HS-5 (cell line): Measurements from ENCODE around the gene NUCB1.
A peak's percentile ranks its signal among the peaks of the same experiment; 100 is the strongest.

Experiments used
- DNase-seq: peaks from one replicate; pipeline ENCODE4 v3.0.0-alpha.2; 2012; ENCODE audit warnings: low read depth

Gene NUCB1

GRCh38 chr19:48963371-48964204 is 63.5 kb downstream of the NUCB1 start:
- no peak for DNase-seq

DNA sequence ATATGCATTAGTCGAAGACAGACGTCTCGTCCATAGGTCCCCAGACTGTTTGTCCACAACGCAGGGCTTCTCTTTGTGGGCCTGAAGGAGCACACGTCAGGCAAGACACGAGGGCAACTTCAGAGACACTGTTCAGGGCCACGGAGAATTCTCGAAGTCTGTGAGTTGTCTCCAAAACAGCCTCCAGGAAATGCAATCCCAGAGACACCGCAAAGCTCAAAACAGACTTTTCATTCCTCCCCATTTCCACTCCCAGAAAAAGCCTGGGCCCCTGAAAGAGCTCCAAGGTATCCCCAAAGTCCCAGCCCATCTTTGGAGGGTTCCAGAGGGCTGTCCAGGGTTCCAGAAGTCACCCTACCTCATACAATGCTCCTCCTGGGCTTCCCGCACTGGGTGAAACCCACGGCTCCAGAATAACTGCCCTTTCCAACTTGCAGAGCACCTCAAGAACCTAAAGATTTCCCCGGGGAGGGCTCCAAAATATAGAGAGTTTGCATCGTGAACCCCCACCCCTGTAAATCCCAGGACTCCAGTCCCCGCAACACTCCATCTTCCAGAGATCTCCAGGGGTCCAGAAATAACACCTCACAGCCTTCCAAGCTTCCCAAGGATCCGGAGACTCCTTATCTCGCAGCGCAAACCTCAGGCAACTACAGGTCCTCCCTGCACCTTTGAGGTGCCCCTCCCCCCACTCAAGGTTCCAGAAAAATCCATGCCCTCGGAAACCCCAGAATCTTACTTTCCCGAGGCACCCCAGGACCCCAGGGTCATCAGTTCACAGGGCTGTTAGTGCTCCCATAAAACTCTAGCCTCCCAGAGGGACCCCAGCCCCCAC is 64.3 kb downstream of the NUCB1 start:
- DNase-seq: no peak

GRCh38 chr19:48965040-48965805 is 65.1 kb downstream of the NUCB1 start, which contains the start of gene FTL:
TSS of gene FTL (plus strand) at chr19:48965309. CDS start at chr19:48965508, 199 bp downstream.
- DNase-seq: peak; percentile 78

DNA sequence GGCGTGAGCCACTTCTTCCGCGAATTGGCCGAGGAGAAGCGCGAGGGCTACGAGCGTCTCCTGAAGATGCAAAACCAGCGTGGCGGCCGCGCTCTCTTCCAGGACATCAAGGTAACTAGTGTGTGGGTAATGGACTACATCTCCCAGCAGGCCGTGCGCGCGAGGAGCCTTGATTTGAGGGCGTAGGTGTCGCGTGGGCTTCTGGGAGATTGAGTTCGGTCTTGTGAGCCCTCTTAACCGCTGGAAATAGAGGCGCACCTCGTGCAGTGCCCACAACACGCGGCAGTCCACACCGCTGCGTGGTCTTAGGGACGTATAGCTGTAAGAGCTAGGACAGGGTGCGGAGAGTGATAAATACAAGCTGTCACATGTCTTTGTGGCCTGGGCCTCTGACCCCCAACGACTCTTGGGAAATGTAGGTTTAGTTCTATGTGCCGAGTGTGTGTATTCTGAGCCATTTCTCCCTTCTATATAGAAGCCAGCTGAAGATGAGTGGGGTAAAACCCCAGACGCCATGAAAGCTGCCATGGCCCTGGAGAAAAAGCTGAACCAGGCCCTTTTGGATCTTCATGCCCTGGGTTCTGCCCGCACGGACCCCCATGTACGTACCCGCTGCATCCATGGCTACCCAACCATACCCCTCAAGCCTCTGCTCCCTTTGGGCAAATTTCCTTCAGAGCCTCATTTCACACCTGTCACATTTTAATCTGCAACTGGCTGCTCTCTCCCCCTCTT is 65.9 kb downstream of the NUCB1 start:
- no peak for DNase-seq

DNA sequence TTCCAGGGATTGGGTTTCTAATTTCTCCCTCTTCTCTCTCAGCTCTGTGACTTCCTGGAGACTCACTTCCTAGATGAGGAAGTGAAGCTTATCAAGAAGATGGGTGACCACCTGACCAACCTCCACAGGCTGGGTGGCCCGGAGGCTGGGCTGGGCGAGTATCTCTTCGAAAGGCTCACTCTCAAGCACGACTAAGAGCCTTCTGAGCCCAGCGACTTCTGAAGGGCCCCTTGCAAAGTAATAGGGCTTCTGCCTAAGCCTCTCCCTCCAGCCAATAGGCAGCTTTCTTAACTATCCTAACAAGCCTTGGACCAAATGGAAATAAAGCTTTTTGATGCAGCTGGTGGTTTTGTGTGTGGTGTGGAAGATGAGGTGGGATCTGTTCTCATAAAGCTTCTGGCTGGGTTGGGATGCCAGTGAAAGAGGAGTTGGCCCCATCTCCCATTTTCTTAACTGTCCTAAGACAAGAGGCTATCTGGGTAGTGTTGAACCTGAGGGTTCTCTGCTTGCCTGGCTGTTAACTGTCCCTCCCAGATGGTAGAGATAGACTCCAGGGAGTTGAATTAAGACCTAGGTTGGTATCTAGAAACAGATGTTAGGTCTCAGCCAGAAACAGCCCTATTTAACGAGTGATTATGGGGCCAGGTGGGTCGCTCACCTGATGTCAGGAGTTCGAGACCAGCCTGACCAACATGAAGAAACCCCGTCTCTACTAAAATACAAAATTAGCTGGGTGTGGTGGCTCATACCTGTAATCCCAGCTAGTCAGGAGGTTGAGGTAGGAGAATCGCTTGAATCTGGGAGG is 66.6 kb downstream of the NUCB1 start:
- DNase-seq: no peak

DNA sequence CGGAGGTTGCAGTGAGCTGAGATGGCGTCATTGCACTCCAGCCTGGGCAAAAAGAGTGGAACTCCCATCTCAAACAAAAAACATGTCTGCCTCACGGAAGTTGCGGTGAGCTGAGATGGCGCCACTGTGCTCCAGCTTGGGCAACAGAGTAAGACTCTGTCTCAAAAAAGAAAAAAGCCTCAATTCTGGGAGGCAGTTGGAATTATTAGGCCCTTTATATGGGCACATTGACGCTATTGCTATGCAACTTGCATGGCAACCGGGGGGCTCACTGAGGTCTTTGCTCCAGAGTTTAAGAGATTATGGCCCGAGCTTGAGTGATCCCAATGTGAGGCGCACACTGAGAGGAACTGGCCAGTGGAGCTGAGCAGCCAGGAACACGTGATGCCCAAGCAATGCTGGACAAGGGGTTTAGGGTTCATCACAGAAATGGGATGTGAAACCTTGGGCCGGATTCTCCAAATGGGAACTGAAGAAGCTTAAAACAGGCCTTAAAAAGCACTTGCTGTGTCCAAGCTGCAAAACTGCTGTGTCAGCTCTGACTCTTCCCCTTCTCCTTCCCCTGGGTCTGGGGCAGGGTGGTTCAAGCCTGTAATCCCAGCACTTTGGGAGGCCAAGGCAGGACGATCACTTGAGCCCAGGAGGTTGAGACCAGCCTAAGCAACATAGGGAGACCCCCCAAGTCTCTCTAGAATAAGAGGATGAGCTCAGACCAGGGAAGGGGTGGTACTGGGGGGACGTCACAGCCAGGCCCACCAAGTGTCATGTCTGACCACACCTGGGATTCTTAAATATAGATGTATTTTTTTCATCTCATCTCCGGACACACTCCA is 67.5 kb downstream of the NUCB1 start:
- DNase-seq: peak; percentile 42

DNA sequence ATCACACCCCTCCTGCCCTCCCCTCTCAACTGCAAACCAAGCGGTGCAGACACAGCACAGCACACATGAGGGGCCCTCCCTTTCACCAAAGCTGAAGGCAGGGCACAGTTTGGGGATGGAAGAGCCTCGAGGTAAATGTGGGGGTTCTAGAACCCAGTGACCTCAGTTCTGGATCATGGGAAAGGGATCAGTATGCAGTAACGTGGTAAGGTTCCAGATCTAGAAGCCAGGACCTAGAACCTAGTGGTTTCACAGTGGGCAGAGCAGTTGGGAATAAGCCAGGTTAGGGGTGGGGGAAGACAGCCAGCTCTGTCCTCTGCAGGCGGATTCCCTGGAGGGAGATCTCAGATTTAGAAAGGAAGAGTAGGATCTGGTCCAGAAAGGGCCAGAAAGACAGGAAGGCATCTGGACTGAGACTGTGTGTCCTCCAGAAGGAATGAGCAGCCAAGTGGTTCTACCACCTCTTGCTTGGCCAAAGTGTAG is 68.1 kb downstream of the NUCB1 start:
- no peak for DNase-seq

DNA sequence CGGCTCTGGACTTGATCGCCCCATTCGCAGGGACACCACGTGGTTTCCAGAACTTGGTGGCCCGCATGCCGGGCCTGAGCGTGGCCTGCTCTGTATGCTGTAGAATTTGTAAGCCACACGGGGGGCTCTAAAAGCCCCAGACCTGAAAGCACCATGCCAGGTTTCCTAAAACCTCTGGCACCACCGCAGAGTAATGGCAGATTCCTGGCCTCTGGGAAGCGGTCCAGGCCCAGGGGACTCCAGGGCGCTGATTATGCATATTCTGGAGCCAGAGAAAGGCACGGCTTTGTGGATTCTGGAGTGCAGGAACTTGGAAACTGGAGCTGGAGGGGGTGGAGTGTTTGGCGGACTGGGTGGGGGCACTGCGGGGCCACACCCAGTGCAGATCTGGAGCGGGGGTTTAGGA is 68.7 kb downstream of the NUCB1 start:
- DNase-seq: no peak

DNA sequence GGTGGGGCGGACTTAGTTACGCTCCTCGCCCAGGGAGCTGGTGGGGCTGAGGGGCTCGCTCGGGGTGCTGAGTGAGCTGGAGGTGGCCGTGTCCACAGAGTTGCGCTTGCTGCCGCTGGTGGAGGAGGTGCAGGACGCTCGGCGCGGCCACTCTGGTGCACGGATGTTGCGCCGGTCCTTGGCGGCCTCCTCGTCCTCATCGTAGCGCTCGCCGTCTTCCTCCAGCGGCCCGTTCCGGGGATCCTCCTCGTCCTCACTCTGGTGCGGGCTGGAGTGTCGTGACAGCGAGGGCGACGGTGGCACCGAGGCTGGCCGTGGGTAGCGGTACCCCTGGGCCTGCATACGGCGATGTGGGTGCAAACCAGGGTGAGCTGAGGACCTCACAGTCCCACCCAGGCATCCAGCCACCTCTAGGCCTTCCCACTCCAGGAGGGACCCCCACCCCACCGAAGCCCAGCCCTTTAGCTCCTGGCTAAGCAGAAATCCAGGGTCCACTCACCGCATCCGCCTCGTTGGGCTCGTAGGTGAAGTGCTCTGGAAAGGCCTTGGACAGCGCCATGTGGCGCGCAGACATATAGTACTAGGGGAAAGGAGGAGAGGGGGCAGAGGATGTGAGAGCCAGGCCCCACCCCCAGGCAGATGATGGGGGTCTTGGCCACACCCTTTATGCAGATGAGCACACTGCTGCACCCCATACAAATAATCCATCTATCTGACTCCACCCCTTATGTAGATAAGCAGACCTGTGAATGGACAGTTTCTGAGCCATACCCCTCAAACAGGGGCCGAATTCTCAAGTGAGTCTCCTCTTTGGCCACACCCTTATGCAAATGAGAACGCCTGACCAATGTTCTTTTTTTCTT is 69.4 kb downstream of the NUCB1 start:
- no peak for DNase-seq

GRCh38 chr19:48970139-48970766 is 70.1 kb downstream of the NUCB1 start:
- no peak for DNase-seq

GRCh38 chr19:48970923-48971395 is 70.8 kb downstream of the NUCB1 start:
- DNase-seq: no peak
